Measurements from ENCODE around the gene YES1.
"Not testable (repeated sequence)": the region's sequence is repeated elsewhere in the genome, so short reads cannot be mapped to it uniquely, and the experiment has no call there.

The YES1 gene

GRCh38 chr18:717003-717402 is 95.0 kb downstream of the YES1 start:
- DNase-seq, result no peak

GRCh38 chr18:715626-716025 is 96.4 kb downstream of the YES1 start:
- no peak for DNase-seq

GRCh38 chr18:713135-713490 is 98.9 kb downstream of the YES1 start:
- DNase-seq, result no peak

GRCh38 chr18:712401-713134 is 99.5 kb downstream of the YES1 start, which contains the start of gene ENOSF1:
Gene ENOSF1 (minus strand): TSS chr18:712630. CDS start chr18:712587, 43 bp downstream.
- DNase-seq, result peak; percentile 61

GRCh38 chr18:711657-712400 is 100.2 kb downstream of the YES1 start:
- DNase-seq, result peak; percentile 67

- no peak for DNase-seq
These were observed 100.8 kb downstream of the YES1 start for GRCh38 chr18:711310-711656.

GRCh38 chr18:710418-711300 is 101.4 kb downstream of the YES1 start:
- peak; percentile 58 for DNase-seq

GRCh38 chr18:709771-710170 is 102.3 kb downstream of the YES1 start:
- no peak for DNase-seq

GRCh38 chr18:708096-708495 is 103.9 kb downstream of the YES1 start:
- DNase-seq, result no peak

- DNase-seq, result no peak
These were observed 105.6 kb downstream of the YES1 start for GRCh38 chr18:706405-706804.

- no peak for DNase-seq
These were observed 108.7 kb downstream of the YES1 start for GRCh38 chr18:703213-703967.

GRCh38 chr18:697800-698199 is 114.2 kb downstream of the YES1 start:
- DNase-seq, result peak; percentile 48

GRCh38 chr18:697012-697411 is 115.0 kb downstream of the YES1 start:
- no peak for DNase-seq

- no peak for DNase-seq
These were observed 118.4 kb downstream of the YES1 start for GRCh38 chr18:693466-694187.

- no peak for DNase-seq
These were observed 119.2 kb downstream of the YES1 start for GRCh38 chr18:692824-693223.

- peak; percentile 69 for DNase-seq
These were observed 123.7 kb downstream of the YES1 start for GRCh38 chr18:688323-688722.

GRCh38 chr18:686339-687111 is 125.5 kb downstream of the YES1 start:
- DNase-seq, result peak; percentile 27

- DNase-seq, result no peak
These were observed 126.6 kb downstream of the YES1 start for GRCh38 chr18:685438-685837.

GRCh38 chr18:683531-683930 is 128.5 kb downstream of the YES1 start:
- no peak for DNase-seq

- no peak for DNase-seq
These were observed 129.2 kb downstream of the YES1 start for GRCh38 chr18:682833-683232.

GRCh38 chr18:682416-682815 is 129.6 kb downstream of the YES1 start:
- not testable (repeated sequence) for DNase-seq

Measured in NCI-H82 (cell line).